GM12892 (cell line): ENCODE results near the gene ATXN10.

Experiments used
- DNase-seq: peaks from one replicate; pipeline ENCODE4 v3.0.0; 2011; ENCODE audit not compliant: insufficient read length
- FAIRE-seq: peaks from 2 replicates; lab custom pipeline; 2011; peaks lifted over from hg19 to GRCh38; lab: Jason Lieb, UNC
- POLR2A ChIP-seq: IDR thresholded peaks from 2 replicates; pipeline ENCODE4 v1.6.1; 2011; ENCODE audit warnings: low read depth, low read length, control low read depth
- POLR2AphosphoS5 ChIP-seq: IDR thresholded peaks from 2 replicates; pipeline ENCODE4 v1.6.1; 2011; ENCODE audit warnings: low read depth, low read length, control low read depth
- TAF1 ChIP-seq: IDR thresholded peaks from 2 replicates; pipeline ENCODE4 v1.6.1; 2011; ENCODE audit warnings: low read depth, mild to moderate bottlenecking, control low read depth, low read length, borderline replicate concordance

ATXN10 gene

DNA sequence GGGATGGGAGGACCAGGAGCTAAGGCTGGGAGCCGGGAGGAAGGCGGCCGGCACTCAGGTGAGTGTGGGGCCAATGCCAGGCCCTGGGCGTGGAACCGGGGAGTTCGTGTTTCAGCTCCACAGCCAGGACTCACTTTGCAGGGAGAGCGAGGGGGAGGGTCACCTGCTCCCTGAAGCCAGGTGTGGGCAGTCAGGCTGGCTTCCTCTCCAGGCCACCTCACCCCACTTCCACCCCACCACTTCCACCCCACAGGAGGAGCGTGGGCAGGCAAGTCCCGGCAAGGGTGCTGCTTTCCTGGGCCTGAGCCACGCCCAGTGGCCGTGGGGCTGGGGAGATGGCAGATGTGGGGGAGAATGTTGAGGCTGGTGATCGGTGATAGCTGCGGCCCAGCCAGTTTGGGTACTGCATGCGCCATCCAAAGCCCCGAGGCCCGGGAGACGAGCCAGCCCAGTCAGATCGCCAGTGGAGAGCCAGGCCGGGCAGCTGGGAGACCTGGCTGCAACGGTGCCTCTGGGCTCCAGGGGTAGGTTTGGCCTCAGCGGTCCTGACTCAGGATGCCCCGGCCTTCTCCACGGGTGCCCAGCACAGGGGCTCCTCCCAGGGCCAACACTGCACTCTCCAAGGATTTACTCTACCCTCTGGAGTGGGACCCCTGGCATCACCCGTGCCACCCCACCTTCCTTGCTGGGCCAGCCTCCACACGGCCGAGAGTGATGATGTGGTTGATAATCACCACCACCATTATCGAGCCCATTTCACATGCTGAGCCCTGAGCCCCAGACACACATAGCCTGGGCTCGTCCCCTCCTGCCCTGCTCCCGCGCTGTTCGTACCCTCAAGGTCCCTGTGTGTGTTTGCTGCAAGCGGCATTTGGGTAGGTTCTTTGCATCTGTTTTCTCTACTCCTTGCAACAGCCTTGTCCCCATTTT lies 211.5 kb downstream of the ATXN10 start:
- FAIRE-seq, result no peak
- no peak for TF ChIP-seq TAF1
- no peak for TF ChIP-seq POLR2AphosphoS5
- TF ChIP-seq POLR2A, result no peak
- no peak for DNase-seq

- no peak for TF ChIP-seq POLR2AphosphoS5
- TF ChIP-seq TAF1, result no peak
- TF ChIP-seq POLR2A, result no peak
- no peak for FAIRE-seq
- DNase-seq, result no peak
These were observed 212.2 kb downstream of the ATXN10 start for GRCh38 chr22:45883811-45884170.

GRCh38 chr22:45884201-45885062 lies 212.8 kb downstream of the ATXN10 start:
- DNase-seq (no peak), FAIRE-seq (no peak)
- TF ChIP-seq POLR2A (no peak), TAF1 (no peak)

DNA sequence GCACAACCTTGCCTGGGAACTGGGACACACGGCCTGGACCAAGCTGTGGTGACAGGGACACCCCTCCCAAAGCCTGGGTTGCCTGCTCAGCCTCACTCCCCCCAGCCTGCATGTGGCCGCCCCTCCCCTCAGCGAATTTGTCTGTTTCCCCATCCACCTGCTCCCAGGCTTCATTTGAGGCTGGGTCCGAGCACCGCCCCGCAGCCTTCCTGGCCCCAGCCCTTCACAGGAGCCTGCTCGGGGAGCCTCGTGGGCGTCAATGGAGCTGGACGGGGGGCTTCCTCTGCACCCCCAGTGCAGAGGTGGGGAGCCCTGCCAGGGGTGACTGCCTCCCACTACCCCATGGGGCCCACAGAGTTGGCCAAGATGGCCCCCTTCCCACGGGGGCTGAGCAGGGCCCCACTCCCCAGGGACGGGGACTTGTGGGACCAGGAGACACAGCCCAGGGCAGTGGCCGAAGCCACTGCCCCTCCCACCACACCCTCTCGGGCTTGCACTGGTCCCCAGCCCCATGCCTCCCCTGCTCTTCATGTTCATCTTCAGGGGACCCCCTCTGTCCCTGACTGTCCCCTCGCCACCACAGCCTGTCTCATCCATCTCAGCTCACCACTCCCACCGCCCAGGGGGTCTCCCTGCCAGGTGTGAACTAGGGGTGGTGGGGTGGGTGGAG lies 213.7 kb downstream of the ATXN10 start:
- DNase-seq (no peak), FAIRE-seq (no peak)
- TF ChIP-seq POLR2AphosphoS5 (no peak), POLR2A (no peak), TAF1 (no peak)

GRCh38 chr22:45885941-45886395 lies 214.3 kb downstream of the ATXN10 start:
- FAIRE-seq (no peak), DNase-seq (no peak)
- TF ChIP-seq POLR2A (no peak), TAF1 (no peak), POLR2AphosphoS5 (no peak)

DNA sequence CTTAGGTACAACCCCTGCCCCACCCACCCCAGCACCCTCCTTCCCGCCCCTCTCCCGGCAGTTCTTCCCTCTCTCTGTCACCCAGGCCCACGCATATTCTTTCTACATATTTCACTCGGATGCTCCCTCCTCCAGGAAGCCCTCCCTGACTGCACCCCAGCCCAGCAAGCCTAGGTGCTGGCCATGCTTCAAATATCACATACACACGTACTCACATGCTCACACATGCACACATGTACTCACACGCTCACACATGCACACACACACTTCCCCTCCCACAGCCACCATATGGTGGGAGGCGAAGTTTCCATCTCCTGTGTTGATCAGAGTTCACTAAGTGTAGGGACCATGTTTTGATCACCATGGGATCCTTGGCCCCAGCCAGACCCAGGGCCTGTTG lies 214.9 kb downstream of the ATXN10 start:
- TF ChIP-seq TAF1 (no peak), POLR2A (no peak), POLR2AphosphoS5 (no peak)
- FAIRE-seq (no peak), DNase-seq (no peak)

DNA sequence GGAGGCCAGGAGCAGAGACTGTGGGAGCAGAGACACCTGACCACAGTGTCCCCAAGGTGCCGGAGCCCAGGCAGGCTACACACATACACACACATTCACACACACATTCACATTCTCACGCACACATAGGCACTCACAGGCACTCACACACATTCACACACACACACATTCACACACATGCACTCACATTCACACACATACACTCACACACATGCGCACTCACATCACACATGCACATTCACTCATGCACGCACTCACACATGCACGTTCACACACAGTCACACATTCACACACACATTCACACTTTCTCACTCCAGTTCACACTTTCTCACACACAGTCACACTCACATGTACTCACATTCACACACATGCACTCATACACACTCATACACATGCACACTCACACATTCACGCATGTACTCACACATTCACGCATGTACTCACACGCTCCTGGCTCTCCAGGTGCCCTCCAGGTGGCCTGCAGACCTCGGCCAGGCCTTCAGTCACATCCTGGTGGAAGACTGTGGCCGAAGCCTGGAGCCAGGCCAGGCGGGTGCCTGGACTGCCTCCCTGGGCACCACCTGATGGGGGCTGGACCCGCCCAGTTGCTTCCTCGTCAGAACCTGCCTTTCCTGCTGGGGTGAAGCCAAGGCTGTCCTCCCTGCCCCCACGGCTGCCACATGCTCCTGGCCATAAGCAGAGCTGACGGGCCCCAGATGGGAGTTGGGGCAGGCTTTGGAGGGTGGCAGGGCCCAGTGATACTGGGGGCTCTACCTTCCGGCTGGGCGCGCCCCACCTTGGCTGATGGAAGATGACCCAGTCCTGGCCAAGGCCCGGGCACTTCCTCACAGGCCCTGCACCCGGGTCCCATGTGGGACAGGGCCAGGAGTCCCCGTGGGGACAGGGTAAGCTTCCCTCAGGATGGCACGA lies 215.8 kb downstream of the ATXN10 start:
- no peak for FAIRE-seq
- no peak for DNase-seq
- no peak for TF ChIP-seq POLR2A
- no peak for TF ChIP-seq POLR2AphosphoS5
- no peak for TF ChIP-seq TAF1

DNA sequence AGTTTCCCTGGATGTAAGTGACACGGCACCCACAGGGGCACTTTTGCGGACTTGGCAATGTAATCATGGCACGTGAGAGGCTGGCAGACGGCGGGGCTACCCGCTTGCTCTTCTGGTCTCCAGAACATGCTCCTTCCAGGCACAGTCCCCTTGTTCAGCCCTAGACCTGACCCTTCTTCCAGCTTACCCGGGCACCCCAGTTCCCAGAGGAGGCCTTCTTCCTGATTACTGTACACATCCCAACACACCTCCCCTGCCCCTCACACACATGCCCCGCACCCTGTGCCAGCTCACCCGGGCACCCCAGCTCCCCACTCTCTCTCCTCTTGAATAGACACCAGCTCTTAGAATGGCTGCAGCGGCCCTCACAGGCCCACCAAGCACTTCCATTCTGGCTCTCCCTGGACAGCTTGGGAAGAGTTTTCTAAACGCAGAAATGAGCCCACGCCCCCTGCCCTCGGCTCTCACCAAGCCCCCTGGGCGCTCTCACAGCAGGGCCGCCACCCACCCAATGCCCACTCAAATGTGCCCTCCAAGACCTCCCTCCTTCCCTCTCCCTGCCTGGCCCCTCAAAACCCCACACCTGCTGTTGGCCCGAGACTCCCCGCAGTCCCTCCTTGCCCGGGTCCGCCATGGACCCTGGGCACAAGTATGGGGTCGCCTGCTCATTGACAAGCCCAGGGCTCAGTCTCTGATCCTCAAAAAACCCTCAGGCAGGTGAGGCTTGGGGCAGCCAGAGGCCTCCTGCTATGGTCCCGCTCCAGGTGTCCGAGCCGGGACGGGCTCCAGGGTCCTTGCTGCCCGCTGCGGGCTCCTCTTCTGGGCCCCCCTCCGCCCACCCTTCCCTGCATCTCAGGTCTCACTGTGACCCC lies 216.8 kb downstream of the ATXN10 start:
- TF ChIP-seq POLR2AphosphoS5 (no peak), TAF1 (no peak), POLR2A (no peak)
- DNase-seq (no peak), FAIRE-seq (no peak)

DNA sequence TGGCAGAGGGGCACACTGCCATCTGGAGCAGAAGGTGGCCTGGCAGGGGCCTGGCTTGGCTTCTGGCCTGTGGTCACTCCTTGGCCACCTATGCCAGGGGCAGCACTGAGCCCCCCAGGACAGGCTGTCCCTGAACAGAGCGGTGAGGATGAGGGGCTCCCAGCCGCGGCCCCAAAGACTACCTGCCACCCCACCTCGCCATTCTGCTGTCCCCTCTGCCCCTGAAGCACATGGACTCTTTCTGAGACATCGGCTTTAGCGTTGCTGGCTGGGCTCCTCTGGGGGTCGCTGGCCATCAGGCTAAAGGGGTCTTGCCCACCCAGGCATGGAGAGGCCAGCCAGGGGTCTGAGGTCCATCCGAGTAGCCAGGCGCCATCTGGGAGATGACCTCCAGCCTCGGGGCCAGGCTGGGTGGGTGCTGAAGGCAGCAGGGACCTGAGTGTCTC lies 217.5 kb downstream of the ATXN10 start:
- no peak for TF ChIP-seq TAF1
- TF ChIP-seq POLR2A, result no peak
- TF ChIP-seq POLR2AphosphoS5, result no peak
- DNase-seq (no peak), FAIRE-seq (no peak)
